H1 (cell line): ENCODE measurements around the gene DRAP1. TPM values are rescaled to one million over a fixed set of nuclear protein-coding genes. Genes with fewer than 3 reads are reported as not detected.

Experiments used
- BACH1 ChIP-seq: IDR thresholded peaks from 2 replicates; pipeline ENCODE4 v1.6.1; 2012; ENCODE audit warnings: low read length, improper control_type of control experiment
- CBX5 ChIP-seq: fragments of 300-800, 300-1000 bp; sonication (generic); IDR thresholded peaks from 2 replicates; pipeline ENCODE4 v1.7.1; 2016; ENCODE audit warnings: antibody characterized with exemption, low read length, low read depth
- CEBPB ChIP-seq: IDR thresholded peaks from 2 replicates; pipeline ENCODE4 v1.6.1; 2012; ENCODE audit warnings: low read depth, low read length
- CHD1 ChIP-seq: IDR thresholded peaks from 2 replicates; pipeline ENCODE4 v1.6.1; 2012; ENCODE audit warnings: low read depth, low read length, improper control_type of control experiment
- CHD2 ChIP-seq: IDR thresholded peaks from 2 replicates; pipeline ENCODE4 v1.6.1; 2012; ENCODE audit warnings: low read length, improper control_type of control experiment
- EZH2 ChIP-seq: fragments of 200-600 bp; sonication (generic); IDR thresholded peaks from 2 replicates; pipeline ENCODE4 v1.7.1; 2012; ENCODE audit warnings: low read depth, mild to moderate bottlenecking, moderate library complexity, low read length, inconsistent platforms; ENCODE audit not compliant: severe bottlenecking
- HDAC2 ChIP-seq, 2 experiments: fragments of 300-600 bp in 1 of 2; sonication (generic) in 1 of 2; IDR thresholded peaks; 2 replicates each; pipeline ENCODE4 v1.6.1; 2011 to 2012; ENCODE audit warnings: low read depth in 2 of 2, low read length in 2 of 2, mild to moderate bottlenecking in 2 of 2, moderate library complexity in 2 of 2, borderline replicate concordance in 1 of 2, inconsistent platforms in 1 of 2
- KDM5A ChIP-seq: fragments of 200-600 bp; IDR thresholded peaks from 2 replicates; pipeline ENCODE4 v1.7.1; 2012; ENCODE audit warnings: mild to moderate bottlenecking, low read length, inconsistent platforms, mixed read lengths
- MAFK ChIP-seq: IDR thresholded peaks from 2 replicates; pipeline ENCODE4 v1.6.1; 2012; ENCODE audit warnings: low read depth, mild to moderate bottlenecking, improper control_type of control experiment, low read length
- PHF8 ChIP-seq: fragments of 200-600 bp; sonication (generic); conservative IDR thresholded peaks from 2 replicates; pipeline ENCODE4 v1.7.1; 2012; ENCODE audit warnings: low read depth, mild to moderate bottlenecking, inconsistent platforms, low read length, moderate library complexity
- POU5F1 ChIP-seq: IDR thresholded peaks from 2 replicates; pipeline ENCODE4 v1.6.1; 2011; ENCODE audit warnings: low read depth, mild to moderate bottlenecking, low read length, moderate library complexity
- SAP30 ChIP-seq: fragments of 300-600 bp; sonication (generic); IDR thresholded peaks from 2 replicates; pipeline ENCODE4 v1.7.1; 2012; ENCODE audit warnings: low read length, moderate library complexity, mild to moderate bottlenecking, inconsistent platforms; ENCODE audit not compliant: insufficient read depth, insufficient replicate concordance
- SIRT6 ChIP-seq: IDR thresholded peaks from one replicate; pipeline ENCODE4 v1.7.1; 2012; ENCODE audit warnings: low read length, inconsistent platforms
- SP4 ChIP-seq: IDR thresholded peaks from 2 replicates; pipeline ENCODE4 v1.6.1; 2012; ENCODE audit warnings: low read length, inconsistent platforms
- SRF ChIP-seq: IDR thresholded peaks from 2 replicates; pipeline ENCODE4 v1.6.1; 2011; ENCODE audit warnings: mild to moderate bottlenecking, low read depth, low read length, moderate library complexity
- TAF1 ChIP-seq: IDR thresholded peaks from 2 replicates; pipeline ENCODE4 v1.6.1; 2011; ENCODE audit warnings: mild to moderate bottlenecking, low read depth, low read length
- TBP ChIP-seq: IDR thresholded peaks from 2 replicates; pipeline ENCODE4 v1.6.1; 2011; ENCODE audit warnings: low read depth, low read length, improper control_type of control experiment
- ZNF274 ChIP-seq: IDR thresholded peaks from 2 replicates; pipeline ENCODE4 v1.7.0; 2012; ENCODE audit warnings: low read length, borderline replicate concordance; ENCODE audit errors: extremely low read depth
- polyA plus RNA-seq, 7 experiments: library from polyadenylated mRNA; depleted of rRNA in 3 of 7; stranded (reverse) in 5 of 7; unstranded in 2 of 7; fragments of >200 nt in 5 of 7; fragments of 200-250 nt in 2 of 7; gene quantifications; 1 replicate in 5 of 7; 2 replicates in 1 of 7; 4 replicates in 1 of 7; pipeline versions ENCODE4 v1.2.1 to v1.2.3, GENCODE V29; 2011 to 2013; ENCODE audit warnings: missing spikeins in 2 of 7, mixed read lengths in 2 of 7
- total RNA-seq: library from RNA; stranded (reverse); fragmentation: NEBNext Ultra II Directional; extraction: Animal tissue kit (Norgen Biotek cat#: 25700); gene quantifications from 2 replicates; pipeline ENCODE4 v1.2.1, GENCODE V29; 2021

The DRAP1 gene
- total and polyA plus RNA-seq, 2 of the 8 experiments (the other 6 are each of a cell fraction or from before 2014, with no cell fraction given) = 62.5 to 98.7 TPM

GRCh38 chr11:65900125-65900898 lies 18.9 kb upstream of the DRAP1 start, which contains the start of gene FOSL1 (continued):
- no peak; the same call in 1 of the 2 replicates for TF ChIP-seq PHF8
- no peak for TF ChIP-seq BACH1
- TF ChIP-seq TAF1 = peak; percentile 84
- no peak for TF ChIP-seq CBX5
- TF ChIP-seq CHD2 = 0 out of 2 replicates have a peak, but pooled peaks have one; percentile 4
- no peak for TF ChIP-seq MAFK
- peak; percentile 80 for TF ChIP-seq TBP
- no peak for TF ChIP-seq KDM5A
- TF ChIP-seq SP4 = no peak
- no peak for TF ChIP-seq SAP30
- TF ChIP-seq HDAC2 (IDR thresholded peaks at IDR 0.05; ENCODE audit: borderline replicate concordance in 1 of 2, low read depth in 2 of 2, low read length in 2 of 2) = no peak; a peak in 1 of 4 replicates
- TF ChIP-seq SRF = peak; percentile 96
- no peak for TF ChIP-seq POU5F1
- no peak for TF ChIP-seq EZH2
- no peak for TF ChIP-seq SIRT6
- TF ChIP-seq ZNF274 = no peak
- no peak for TF ChIP-seq CEBPB
- peak; percentile 59; the same call in 1 of the 2 replicates for TF ChIP-seq CHD1
